ENCODE measurements around the gene SYT6. TPM values are rescaled to one million over a fixed set of nuclear protein-coding genes. Genes with fewer than 3 reads are reported as not detected.
A peak's percentile ranks its signal among the peaks of the same experiment; 100 is the strongest.

The SYT6 gene
- polyA plus RNA-seq, 3 donors: 0.01 TPM; not detected in 2

DNA sequence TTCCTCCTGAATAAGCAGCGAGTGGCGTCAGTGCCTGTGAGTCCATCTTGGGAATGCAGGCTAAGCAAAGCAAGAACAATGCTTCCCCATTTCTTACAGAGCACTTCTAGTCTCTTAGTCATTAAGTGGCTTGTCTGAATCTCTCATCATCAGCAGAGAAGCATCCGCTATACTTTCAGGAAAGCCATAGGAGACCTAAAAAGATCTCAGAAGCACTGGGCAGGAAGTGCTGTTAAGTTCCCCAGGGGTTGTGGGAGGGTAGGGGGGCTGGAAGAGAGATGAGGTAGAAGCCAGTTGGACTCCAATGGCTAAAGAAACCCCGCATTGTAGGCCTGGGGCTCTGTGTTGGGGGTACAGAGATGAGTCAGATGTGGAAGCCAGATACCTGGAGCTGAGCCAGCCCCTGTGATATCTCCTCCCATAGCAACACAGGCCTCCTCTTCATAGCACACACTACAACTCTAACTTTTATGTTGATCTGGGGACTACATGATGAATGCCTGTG lies 44.9 kb downstream of the SYT6 start:
- H3K27me3 ChIP-seq (ENCODE audit: control insufficient read depth in 2 of 2, insufficient read depth in 2 of 2, low read length in 2 of 2): no peaks in the 10 kb centered on the region
- H4K20me1 ChIP-seq (ENCODE audit: insufficient read depth, low read length): no peaks in the 10 kb centered on the region
- no peaks in the 10 kb centered on the region for H3K9me3 ChIP-seq (replicated peaks in 1 of 2; ENCODE audit: control insufficient read depth in 1 of 2, insufficient read depth in 1 of 2, low read length in 2 of 2)
- H3K9ac ChIP-seq (ENCODE audit: insufficient read depth, low read length, poor library complexity, severe bottlenecking): no peak overlapping the region
- no peak for TF ChIP-seq CTCF (IDR thresholded peaks at IDR 0.05)
- no peaks in the 10 kb centered on the region for H3K36me3 ChIP-seq (replicated peaks in 1 of 2; ENCODE audit: control insufficient read depth in 1 of 2, insufficient read depth in 2 of 2, low read length in 2 of 2)
- Mint-ChIP-seq H3K27ac (peak overlapping the region; percentile 59 to 91 (median 86)), H3K4me1 (peaks cover 60% of the 10 kb centered on the region), H3K36me3 (peaks cover 0 to 3% of the 10 kb centered on the region in 2 donors), H3K4me3 (no peak overlapping the region), H3K27me3 (ENCODE audit: low read depth in 3 of 3) (peaks cover 2 to 10% (median 2%) of the 10 kb centered on the region in 3 donors), H3K9me3 (peaks cover 0 to 4% (median 0%) of the 10 kb centered on the region in 7 donors)
- H3K4me1 ChIP-seq (ENCODE audit: control insufficient read depth in 1 of 2, insufficient read depth in 2 of 2, low read length in 2 of 2): peaks cover 49 to 58% of the 10 kb centered on the region in 2 donors
- H2AFZ ChIP-seq (ENCODE audit: insufficient read depth, low read depth, low read length, poor library complexity, severe bottlenecking): peak overlapping the region; percentile 9
- no peaks in the 10 kb centered on the region for H3K79me2 ChIP-seq (ENCODE audit: insufficient read depth, low read length)
- peak; percentile 70 to 92 (median 89) for DNase-seq
- H3K4me2 ChIP-seq (replicated peaks; ENCODE audit: extremely low read depth, low read length, poor library complexity, severe bottlenecking): no peak overlapping the region
- intact Hi-C loops (cut with micrococcal nuclease): no loop called here
- no peak overlapping the region for H3K4me3 ChIP-seq (replicated peaks in 1 of 3; ENCODE audit: low read depth in 2 of 3, low read length in 3 of 3)
- peak overlapping the region; percentile 42 to 76 for H3K27ac ChIP-seq (ENCODE audit: low read depth in 1 of 2, low read length in 2 of 2)
- 6% methylated on average over 2 of the region's 4 CpGs for WGBS (ENCODE audit: insufficient coverage)

- peak overlapping the region in 1 of 2 donors; percentile 76 for H3K27ac ChIP-seq (ENCODE audit: low read depth in 1 of 2, low read length in 2 of 2)
- no peak overlapping the region for H2AFZ ChIP-seq (ENCODE audit: insufficient read depth, low read depth, low read length, poor library complexity, severe bottlenecking)
- H3K4me1 ChIP-seq (ENCODE audit: control insufficient read depth in 1 of 2, insufficient read depth in 2 of 2, low read length in 2 of 2): peaks cover 43 to 53% of the 10 kb centered on the region in 2 donors
- H3K27ac Mint-ChIP-seq: peak overlapping the region in 5 of 7 donors; percentile 70 to 91 (median 87)
- intact Hi-C loops (cut with micrococcal nuclease): no loop called here
- TF ChIP-seq CTCF (IDR thresholded peaks at IDR 0.05): no peak
- WGBS (ENCODE audit: insufficient coverage): 83% methylated on average over 2 of the region's 7 CpGs
- peaks cover 2 to 9% (median 2%) of the 10 kb centered on the region in 3 donors for H3K27me3 Mint-ChIP-seq (ENCODE audit: low read depth in 3 of 3)
- peaks cover 53% of the 10 kb centered on the region for H3K4me1 Mint-ChIP-seq
- H3K79me2 ChIP-seq (ENCODE audit: insufficient read depth, low read length): no peaks in the 10 kb centered on the region
- H3K9me3 Mint-ChIP-seq: peaks cover 0 to 3% (median 0%) of the 10 kb centered on the region in 7 donors
- no peaks in the 10 kb centered on the region for H3K27me3 ChIP-seq (ENCODE audit: control insufficient read depth in 2 of 2, insufficient read depth in 2 of 2, low read length in 2 of 2)
- no peak overlapping the region for H3K4me2 ChIP-seq (replicated peaks; ENCODE audit: extremely low read depth, low read length, poor library complexity, severe bottlenecking)
- H3K9me3 ChIP-seq (replicated peaks in 1 of 2; ENCODE audit: control insufficient read depth in 1 of 2, insufficient read depth in 1 of 2, low read length in 2 of 2): no peaks in the 10 kb centered on the region
- no peak overlapping the region for H3K4me3 ChIP-seq (replicated peaks in 1 of 3; ENCODE audit: low read depth in 2 of 3, low read length in 3 of 3)
- H3K36me3 Mint-ChIP-seq: no peaks in the 10 kb centered on the region
- H3K9ac ChIP-seq (ENCODE audit: insufficient read depth, low read length, poor library complexity, severe bottlenecking): no peak overlapping the region
- no peaks in the 10 kb centered on the region for H3K36me3 ChIP-seq (replicated peaks in 1 of 2; ENCODE audit: control insufficient read depth in 1 of 2, insufficient read depth in 2 of 2, low read length in 2 of 2)
- no peak for DNase-seq
- no peak overlapping the region for H3K4me3 Mint-ChIP-seq
- H4K20me1 ChIP-seq (ENCODE audit: insufficient read depth, low read length): no peaks in the 10 kb centered on the region
Observed at GRCh38 chr1:114107474-114108435, 45.9 kb downstream of the SYT6 start.

All from CD14-positive monocyte (primary cell).